GM12878 (cell line): Measurements from ENCODE around the gene TMEM89. TPM values are rescaled to one million over a fixed set of nuclear protein-coding genes. Genes with fewer than 3 reads are reported as not detected.
A peak's percentile ranks its signal among the peaks of the same experiment; 100 is the strongest.

Experiments
- CREB1 ChIP-seq: IDR thresholded peaks from 2 replicates; pipeline ENCODE4 v1.6.1; 2012; ENCODE audit warnings: low read depth, mild to moderate bottlenecking, inconsistent platforms
- EZH2 ChIP-seq: IDR thresholded peaks from 2 replicates; pipeline ENCODE4 v1.6.1; 2012; ENCODE audit warnings: low read depth, mild to moderate bottlenecking, control low read depth, inconsistent platforms, low read length, borderline replicate concordance; ENCODE audit not compliant: control insufficient read depth
- HDAC2 ChIP-seq: fragments of 200-600 bp; sonication (generic); IDR thresholded peaks from 2 replicates; pipeline ENCODE4 v1.6.1; 2017
- IKZF1 ChIP-seq: fragments of 450-650 bp; conservative IDR thresholded peaks from 2 replicates; pipeline ENCODE4 v1.6.1; 2017; ENCODE audit warnings: antibody characterized with exemption, mild to moderate bottlenecking
- MAX ChIP-seq: IDR thresholded peaks from 2 replicates; pipeline ENCODE4 v1.6.1; 2012; ENCODE audit warnings: low read depth, low read length, improper control_type of control experiment
- NR2C2 ChIP-seq: IDR thresholded peaks from 2 replicates; pipeline ENCODE4 v1.6.1; 2011; ENCODE audit warnings: borderline replicate concordance, low read depth; ENCODE audit not compliant: control insufficient read depth, insufficient read length
- POLR2A ChIP-seq: IDR thresholded peaks from 2 replicates; pipeline ENCODE4 v1.6.1; 2011; ENCODE audit warnings: low read depth, mild to moderate bottlenecking, low read length
- RCOR1 ChIP-seq: conservative IDR thresholded peaks from 2 replicates; pipeline ENCODE4 v1.6.1; 2012; ENCODE audit warnings: low read depth, low read length, improper control_type of control experiment
- RELA ChIP-seq: fragments of 450-650 bp; IDR thresholded peaks from 2 replicates; pipeline ENCODE4 v1.8.0; 2014; ENCODE audit warnings: borderline replicate concordance; ENCODE audit not compliant: partially characterized antibody
- RFX5 ChIP-seq: IDR thresholded peaks from 2 replicates; pipeline ENCODE4 v1.6.1; 2011; ENCODE audit warnings: low read depth, low read length, improper control_type of control experiment
- SMC3 ChIP-seq: IDR thresholded peaks from 2 replicates; pipeline ENCODE4 v1.6.1; 2011; ENCODE audit warnings: low read length, improper control_type of control experiment, borderline replicate concordance
- SREBF1 ChIP-seq: IDR thresholded peaks from 2 replicates; pipeline ENCODE4 v1.6.1; 2012; ENCODE audit warnings: mild to moderate bottlenecking, low read length
- SUPT20H ChIP-seq: IDR thresholded peaks from 2 replicates; pipeline ENCODE4 v1.6.1; 2011; ENCODE audit warnings: low read depth, mild to moderate bottlenecking, low read length, moderate library complexity, borderline replicate concordance; ENCODE audit not compliant: control insufficient read depth
- USF1 ChIP-seq: IDR thresholded peaks from 2 replicates; pipeline ENCODE4 v1.6.1; 2011; ENCODE audit warnings: borderline replicate concordance, low read depth, mild to moderate bottlenecking, moderate library complexity, mixed read lengths, low read length; ENCODE audit not compliant: insufficient read depth; ENCODE audit errors: extremely low read length
- WRNIP1 ChIP-seq: IDR thresholded peaks from 2 replicates; pipeline ENCODE4 v1.6.1; 2011; ENCODE audit warnings: low read depth, low read length, improper control_type of control experiment, borderline replicate concordance
- YY1 ChIP-seq: IDR thresholded peaks from 2 replicates; pipeline ENCODE4 v1.6.1; 2011; ENCODE audit warnings: low read depth, mild to moderate bottlenecking, low read length
- ZNF207 ChIP-seq: fragments of 450-650 bp; IDR thresholded peaks from 2 replicates; pipeline ENCODE4 v1.6.1; 2014; ENCODE audit warnings: antibody characterized with exemption, mild to moderate bottlenecking, borderline replicate concordance
- ZNF622 ChIP-seq: fragments of 450-650 bp; IDR thresholded peaks from 2 replicates; pipeline ENCODE4 v1.6.1; 2017; ENCODE audit warnings: mild to moderate bottlenecking, inconsistent platforms
- polyA plus RNA-seq, 11 experiments: library from polyadenylated mRNA; depleted of rRNA in 4 of 11; unstranded in 6 of 11; stranded (reverse) in 5 of 11; fragments of >200 nt; fragmentation: Nextera tagmentation in 4 of 11; fragmentation: Illumina TruSeq in 1 of 11; extraction: Ambion mirVana in 4 of 11; extraction: Trizol in 1 of 11; gene quantifications; 1 replicate in 1 of 11; 2 replicates in 10 of 11; pipeline versions ENCODE4 v1.2.1 to v1.2.3, GENCODE V29; 2011 to 2016; ENCODE audit warnings: inconsistent platforms in 2 of 11, missing spikeins in 2 of 11, low read depth in 1 of 11
- total RNA-seq, 4 experiments: library from RNA; depleted of rRNA in 3 of 4; stranded (reverse); fragments of >200 nt in 3 of 4; fragmentation: Illumina TruSeq in 1 of 4; extraction: Trizol in 1 of 4; gene quantifications; 2 replicates each; pipeline versions ENCODE4 v1.2.1 to v1.2.3, GENCODE V29; 2013 to 2021
- TF ChIP-seq, protein P1 (sequence below): fragments of 450-650 bp; IDR thresholded peaks from 2 replicates; pipeline ENCODE4 v1.6.1; 2017; ENCODE audit warnings: low read depth, mild to moderate bottlenecking, moderate library complexity
- TF ChIP-seq, protein P2 (sequence below): fragments of 450-650 bp; IDR thresholded peaks from 2 replicates; pipeline ENCODE4 v1.6.1; 2017; ENCODE audit warnings: antibody characterized with exemption, mild to moderate bottlenecking, moderate library complexity
- TF ChIP-seq, protein P3 (sequence below): fragments of 450-650 bp; IDR thresholded peaks from 2 replicates; pipeline ENCODE4 v1.6.1; 2017; ENCODE audit warnings: borderline replicate concordance
- TF ChIP-seq, protein P4 (sequence below): IDR thresholded peaks from 2 replicates; pipeline ENCODE4 v1.6.1; 2011; ENCODE audit warnings: mild to moderate bottlenecking, low read depth, low read length, moderate library complexity; ENCODE audit not compliant: insufficient replicate concordance

TMEM89 gene
- total and polyA plus RNA-seq, 10 of the 15 experiments (the other 5 are each of a cell fraction or from before 2014, with no cell fraction given) = not detected

DNA sequence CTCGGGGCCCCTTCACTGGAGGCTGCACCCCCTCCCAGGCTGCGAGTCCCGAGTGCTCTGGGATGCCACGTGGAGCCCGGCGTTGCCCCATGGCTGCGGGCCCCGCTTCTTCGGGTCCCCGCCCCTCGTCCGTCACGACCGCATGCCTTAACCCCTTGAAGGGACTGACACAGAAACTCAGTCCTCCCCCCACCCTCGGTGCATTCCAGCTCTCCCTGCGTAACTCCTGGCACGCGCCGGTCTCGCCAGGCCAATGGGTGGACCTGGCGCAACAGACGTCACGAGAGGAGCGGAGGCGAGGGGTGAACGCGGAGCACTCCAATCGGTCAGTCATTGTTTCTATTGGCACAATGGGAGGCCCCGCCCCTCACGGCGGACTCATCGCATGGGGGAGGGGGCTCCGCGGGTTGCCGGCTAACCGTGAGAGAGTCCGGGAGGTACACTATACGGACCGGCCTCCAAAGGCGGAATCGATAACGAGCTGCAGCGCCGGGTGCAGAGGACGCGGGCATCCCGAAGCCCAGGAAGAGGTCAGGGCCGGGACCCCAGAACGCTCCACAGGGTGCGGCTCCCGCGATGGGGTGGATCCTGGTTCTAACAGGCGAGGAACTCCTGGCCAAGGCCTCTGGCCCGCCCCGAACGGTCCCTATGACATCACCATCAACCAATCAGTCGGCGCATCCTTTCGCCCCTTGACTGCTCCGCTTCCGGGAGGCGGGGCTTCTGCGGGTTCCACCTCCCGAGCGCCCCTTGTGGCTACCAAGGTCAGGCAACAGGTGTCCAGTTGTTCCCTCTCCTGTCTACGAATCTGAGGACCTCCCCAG lies 42.1 kb upstream of the TMEM89 start (continued):
- TF ChIP-seq, protein P1, sequence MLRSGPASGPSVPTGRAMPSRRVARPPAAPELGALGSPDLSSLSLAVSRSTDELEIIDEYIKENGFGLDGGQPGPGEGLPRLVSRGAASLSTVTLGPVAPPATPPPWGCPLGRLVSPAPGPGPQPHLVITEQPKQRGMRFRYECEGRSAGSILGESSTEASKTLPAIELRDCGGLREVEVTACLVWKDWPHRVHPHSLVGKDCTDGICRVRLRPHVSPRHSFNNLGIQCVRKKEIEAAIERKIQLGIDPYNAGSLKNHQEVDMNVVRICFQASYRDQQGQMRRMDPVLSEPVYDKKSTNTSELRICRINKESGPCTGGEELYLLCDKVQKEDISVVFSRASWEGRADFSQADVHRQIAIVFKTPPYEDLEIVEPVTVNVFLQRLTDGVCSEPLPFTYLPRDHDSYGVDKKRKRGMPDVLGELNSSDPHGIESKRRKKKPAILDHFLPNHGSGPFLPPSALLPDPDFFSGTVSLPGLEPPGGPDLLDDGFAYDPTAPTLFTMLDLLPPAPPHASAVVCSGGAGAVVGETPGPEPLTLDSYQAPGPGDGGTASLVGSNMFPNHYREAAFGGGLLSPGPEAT = peak; percentile 63; the same call in 1 of the 2 replicates
- TF ChIP-seq YY1 (no peak), RELA (no peak), SMC3 (no peak), ZNF207 (peak; percentile 69; the same call in 1 of the 2 replicates), NR2C2 (no peak), USF1 (no peak), CREB1 (peak; percentile 73), MAX (no peak; the same call in 1 of the 2 replicates), RFX5 (peak; percentile 50), SUPT20H (no peak), HDAC2 (no peak), IKZF1 (peak; percentile 73), WRNIP1 (no peak), ZNF622 (no peak), POLR2A (peak; percentile 72), SREBF1 (no peak), EZH2 (no peak), RCOR1 (no peak)
- TF ChIP-seq, protein P2, sequence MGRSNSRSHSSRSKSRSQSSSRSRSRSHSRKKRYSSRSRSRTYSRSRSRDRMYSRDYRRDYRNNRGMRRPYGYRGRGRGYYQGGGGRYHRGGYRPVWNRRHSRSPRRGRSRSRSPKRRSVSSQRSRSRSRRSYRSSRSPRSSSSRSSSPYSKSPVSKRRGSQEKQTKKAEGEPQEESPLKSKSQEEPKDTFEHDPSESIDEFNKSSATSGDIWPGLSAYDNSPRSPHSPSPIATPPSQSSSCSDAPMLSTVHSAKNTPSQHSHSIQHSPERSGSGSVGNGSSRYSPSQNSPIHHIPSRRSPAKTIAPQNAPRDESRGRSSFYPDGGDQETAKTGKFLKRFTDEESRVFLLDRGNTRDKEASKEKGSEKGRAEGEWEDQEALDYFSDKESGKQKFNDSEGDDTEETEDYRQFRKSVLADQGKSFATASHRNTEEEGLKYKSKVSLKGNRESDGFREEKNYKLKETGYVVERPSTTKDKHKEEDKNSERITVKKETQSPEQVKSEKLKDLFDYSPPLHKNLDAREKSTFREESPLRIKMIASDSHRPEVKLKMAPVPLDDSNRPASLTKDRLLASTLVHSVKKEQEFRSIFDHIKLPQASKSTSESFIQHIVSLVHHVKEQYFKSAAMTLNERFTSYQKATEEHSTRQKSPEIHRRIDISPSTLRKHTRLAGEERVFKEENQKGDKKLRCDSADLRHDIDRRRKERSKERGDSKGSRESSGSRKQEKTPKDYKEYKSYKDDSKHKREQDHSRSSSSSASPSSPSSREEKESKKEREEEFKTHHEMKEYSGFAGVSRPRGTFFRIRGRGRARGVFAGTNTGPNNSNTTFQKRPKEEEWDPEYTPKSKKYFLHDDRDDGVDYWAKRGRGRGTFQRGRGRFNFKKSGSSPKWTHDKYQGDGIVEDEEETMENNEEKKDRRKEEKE = no peak
- TF ChIP-seq, protein P3, sequence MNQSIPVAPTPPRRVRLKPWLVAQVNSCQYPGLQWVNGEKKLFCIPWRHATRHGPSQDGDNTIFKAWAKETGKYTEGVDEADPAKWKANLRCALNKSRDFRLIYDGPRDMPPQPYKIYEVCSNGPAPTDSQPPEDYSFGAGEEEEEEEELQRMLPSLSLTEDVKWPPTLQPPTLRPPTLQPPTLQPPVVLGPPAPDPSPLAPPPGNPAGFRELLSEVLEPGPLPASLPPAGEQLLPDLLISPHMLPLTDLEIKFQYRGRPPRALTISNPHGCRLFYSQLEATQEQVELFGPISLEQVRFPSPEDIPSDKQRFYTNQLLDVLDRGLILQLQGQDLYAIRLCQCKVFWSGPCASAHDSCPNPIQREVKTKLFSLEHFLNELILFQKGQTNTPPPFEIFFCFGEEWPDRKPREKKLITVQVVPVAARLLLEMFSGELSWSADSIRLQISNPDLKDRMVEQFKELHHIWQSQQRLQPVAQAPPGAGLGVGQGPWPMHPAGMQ = no peak
- TF ChIP-seq, protein P4, sequence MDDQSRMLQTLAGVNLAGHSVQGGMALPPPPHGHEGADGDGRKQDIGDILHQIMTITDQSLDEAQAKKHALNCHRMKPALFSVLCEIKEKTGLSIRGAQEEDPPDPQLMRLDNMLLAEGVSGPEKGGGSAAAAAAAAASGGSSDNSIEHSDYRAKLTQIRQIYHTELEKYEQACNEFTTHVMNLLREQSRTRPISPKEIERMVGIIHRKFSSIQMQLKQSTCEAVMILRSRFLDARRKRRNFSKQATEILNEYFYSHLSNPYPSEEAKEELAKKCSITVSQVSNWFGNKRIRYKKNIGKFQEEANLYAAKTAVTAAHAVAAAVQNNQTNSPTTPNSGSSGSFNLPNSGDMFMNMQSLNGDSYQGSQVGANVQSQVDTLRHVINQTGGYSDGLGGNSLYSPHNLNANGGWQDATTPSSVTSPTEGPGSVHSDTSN = no peak
